Neural cell (in vitro differentiated cells): ENCODE data around the gene SSMEM1. TPM values are rescaled to one million over a fixed set of nuclear protein-coding genes. Genes with fewer than 3 reads are reported as not detected.

Experiments
- H2AFZ ChIP-seq: fragments of 200-600, 300-800 bp; sonication (generic), shearing (Covaris generic); 2 replicates; pipeline ENCODE4 v1.6.0; 2014; ENCODE audit warnings: low read depth, mild to moderate bottlenecking, antibody characterized with exemption, low read length, moderate library complexity
- H3F3A ChIP-seq: fragments of 200-600 bp; shearing (Covaris generic); 2 replicates; pipeline ENCODE4 v1.6.1; 2016; ENCODE audit warnings: mild to moderate bottlenecking, moderate library complexity, mixed read lengths, antibody characterized with exemption, low read length; ENCODE audit not compliant: insufficient read depth, poor library complexity, severe bottlenecking
- H3K27ac ChIP-seq: fragments of 200-600, 300-800 bp; sonication (generic), shearing (Covaris generic); 2 replicates; pipeline ENCODE4 v1.5.1; 2014; ENCODE audit warnings: mild to moderate bottlenecking, low read length, moderate library complexity
- H3K27me3 ChIP-seq: fragments of 300-800, 200-600 bp; sonication (generic), shearing (Covaris generic); 2 replicates; pipeline ENCODE4 v1.6.0; 2014; ENCODE audit warnings: mild to moderate bottlenecking, low read depth, low read length, moderate library complexity; ENCODE audit not compliant: insufficient read depth
- H3K36me3 ChIP-seq: fragments of 300-800, 200-600 bp; sonication (generic), shearing (Covaris generic); 2 replicates; pipeline ENCODE4 v1.5.1; 2014; ENCODE audit warnings: mild to moderate bottlenecking, antibody characterized with exemption, low read length, moderate library complexity; ENCODE audit not compliant: insufficient read depth
- H3K4me2 ChIP-seq: fragments of 300-800, 200-600 bp; sonication (generic), shearing (Covaris generic); 2 replicates; pipeline ENCODE4 v1.6.0; 2014; ENCODE audit warnings: mild to moderate bottlenecking, low read length
- H3K4me3 ChIP-seq: fragments of 300-800, 200-600 bp; sonication (generic), shearing (Covaris generic); 2 replicates; pipeline ENCODE4 v1.5.1; 2014; ENCODE audit warnings: mild to moderate bottlenecking, low read length, moderate library complexity
- H3K79me2 ChIP-seq: fragments of 200-600 bp; shearing (Covaris generic); replicated peaks from 2 replicates; pipeline ENCODE4 v1.6.0; 2014; ENCODE audit warnings: mild to moderate bottlenecking, low read length, moderate library complexity; ENCODE audit not compliant: insufficient read depth
- H3K9ac ChIP-seq: fragments of 300-800, 200-600 bp; sonication (generic), shearing (Covaris generic); 2 replicates; pipeline ENCODE4 v1.6.1; 2016; ENCODE audit warnings: mild to moderate bottlenecking, low read length, mixed read lengths
- H3K9me2 ChIP-seq: fragments of 200-600 bp; shearing (Covaris generic); 2 replicates; pipeline ENCODE4 v1.6.1; 2016; ENCODE audit warnings: mild to moderate bottlenecking, low read length, mixed read lengths; ENCODE audit not compliant: insufficient read depth
- H3K9me3 ChIP-seq: fragments of 200-600, 300-800 bp; sonication (generic), shearing (Covaris generic); 2 replicates; pipeline ENCODE4 v1.6.1; 2016; ENCODE audit warnings: mild to moderate bottlenecking, mixed run types, low read length, moderate library complexity, mixed read lengths
- H4K20me1 ChIP-seq: fragments of 200-600 bp; shearing (Covaris generic); 2 replicates; pipeline ENCODE4 v1.6.1; 2016; ENCODE audit warnings: mild to moderate bottlenecking, mixed run types; ENCODE audit not compliant: insufficient read depth
- EP300 ChIP-seq: fragments of 450-650 bp; conservative IDR thresholded peaks from 2 replicates; pipeline ENCODE4 v1.6.1; 2014; ENCODE audit warnings: antibody characterized with exemption, mild to moderate bottlenecking, moderate library complexity; ENCODE audit not compliant: poor library complexity, severe bottlenecking
- EZH2 ChIP-seq: fragments of 200-600, 300-800 bp; shearing (Covaris generic), sonication (generic); IDR thresholded peaks from 2 replicates; pipeline ENCODE4 v1.6.1; 2014; ENCODE audit warnings: antibody characterized with exemption, low read length, borderline replicate concordance, mild to moderate bottlenecking; ENCODE audit not compliant: insufficient read depth, poor library complexity, severe bottlenecking
- MXI1 ChIP-seq: fragments of 450-650 bp; conservative IDR thresholded peaks from 2 replicates; pipeline ENCODE4 v1.6.1; 2014; ENCODE audit warnings: antibody characterized with exemption, mild to moderate bottlenecking; ENCODE audit not compliant: poor library complexity, severe bottlenecking
- POLR2AphosphoS5 ChIP-seq: IDR thresholded peaks from 2 replicates; pipeline ENCODE4 v1.6.1; 2012
- RAD21 ChIP-seq: fragments of 450-650 bp; conservative IDR thresholded peaks from 2 replicates; pipeline ENCODE4 v1.6.1; 2014; ENCODE audit warnings: antibody characterized with exemption, mild to moderate bottlenecking, moderate library complexity
- SMC3 ChIP-seq: fragments of 450-650 bp; conservative IDR thresholded peaks from 2 replicates; pipeline ENCODE4 v1.6.1; 2014; ENCODE audit warnings: antibody characterized with exemption, mild to moderate bottlenecking, moderate library complexity; ENCODE audit not compliant: poor library complexity
- TAF1 ChIP-seq: IDR thresholded peaks from 2 replicates; pipeline ENCODE4 v1.6.1; 2012; ENCODE audit warnings: low read depth
- polyA plus RNA-seq: library from polyadenylated mRNA; depleted of rRNA; stranded (reverse); fragments of >200 nt; gene quantifications from 2 replicates; pipeline ENCODE4 v1.2.3, GENCODE V29; 2014
- TF ChIP-seq, protein P1 (sequence below): fragments of 450-650 bp; IDR thresholded peaks from 2 replicates; pipeline ENCODE4 v1.5.1; 2014; ENCODE audit warnings: antibody characterized with exemption, mild to moderate bottlenecking, moderate library complexity; ENCODE audit not compliant: poor library complexity, severe bottlenecking
- TF ChIP-seq, protein P2 (sequence below): IDR thresholded peaks from 2 replicates; pipeline ENCODE4 v1.6.1; 2012; ENCODE audit warnings: borderline replicate concordance

SSMEM1 gene
- polyA plus RNA-seq, 1 donor from 2014 or later = not detected

DNA sequence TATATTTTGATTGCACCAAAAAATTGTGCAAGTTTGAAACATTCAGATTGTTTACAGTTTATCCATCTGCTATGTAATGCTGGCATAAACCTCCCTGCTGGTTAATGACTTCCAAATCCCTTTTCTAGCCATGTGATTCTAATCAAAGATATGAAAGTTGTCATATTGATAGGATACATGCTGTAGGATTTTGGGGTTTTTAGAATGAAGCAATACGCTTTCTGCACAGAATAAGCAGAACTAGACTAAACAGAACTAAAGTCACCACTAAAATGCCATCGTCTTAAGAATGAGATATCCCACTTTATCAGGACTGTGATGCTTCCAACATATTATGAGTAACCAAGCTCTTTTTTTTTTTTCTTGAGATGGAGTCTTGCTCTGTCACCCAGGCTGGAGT lies 856 bp downstream of the SSMEM1 start:
- Histone ChIP-seq H3K4me3 (no peak overlapping the region), H3K9me3 (no peaks in the 10 kb centered on the region), H3K4me2 (no peak overlapping the region), H3K36me3 (no peaks in the 10 kb centered on the region), H4K20me1 (no peaks in the 10 kb centered on the region), H2AFZ (no peak overlapping the region), H3F3A (peaks cover 5% of the 10 kb centered on the region), H3K27ac (no peak overlapping the region), H3K79me2 (peaks cover 10% of the 10 kb centered on the region), H3K27me3 (no peaks in the 10 kb centered on the region), H3K9ac (no peak overlapping the region), H3K9me2 (no peaks in the 10 kb centered on the region)
- TF ChIP-seq RAD21 = no peak
- TF ChIP-seq EZH2 = no peak
- TF ChIP-seq SMC3 = no peak
- TF ChIP-seq MXI1 = no peak
- TF ChIP-seq, protein P1, sequence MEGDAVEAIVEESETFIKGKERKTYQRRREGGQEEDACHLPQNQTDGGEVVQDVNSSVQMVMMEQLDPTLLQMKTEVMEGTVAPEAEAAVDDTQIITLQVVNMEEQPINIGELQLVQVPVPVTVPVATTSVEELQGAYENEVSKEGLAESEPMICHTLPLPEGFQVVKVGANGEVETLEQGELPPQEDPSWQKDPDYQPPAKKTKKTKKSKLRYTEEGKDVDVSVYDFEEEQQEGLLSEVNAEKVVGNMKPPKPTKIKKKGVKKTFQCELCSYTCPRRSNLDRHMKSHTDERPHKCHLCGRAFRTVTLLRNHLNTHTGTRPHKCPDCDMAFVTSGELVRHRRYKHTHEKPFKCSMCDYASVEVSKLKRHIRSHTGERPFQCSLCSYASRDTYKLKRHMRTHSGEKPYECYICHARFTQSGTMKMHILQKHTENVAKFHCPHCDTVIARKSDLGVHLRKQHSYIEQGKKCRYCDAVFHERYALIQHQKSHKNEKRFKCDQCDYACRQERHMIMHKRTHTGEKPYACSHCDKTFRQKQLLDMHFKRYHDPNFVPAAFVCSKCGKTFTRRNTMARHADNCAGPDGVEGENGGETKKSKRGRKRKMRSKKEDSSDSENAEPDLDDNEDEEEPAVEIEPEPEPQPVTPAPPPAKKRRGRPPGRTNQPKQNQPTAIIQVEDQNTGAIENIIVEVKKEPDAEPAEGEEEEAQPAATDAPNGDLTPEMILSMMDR = no peak
- no peak for TF ChIP-seq TAF1
- TF ChIP-seq EP300 = no peak
- no peak for TF ChIP-seq POLR2AphosphoS5
- TF ChIP-seq, protein P2, sequence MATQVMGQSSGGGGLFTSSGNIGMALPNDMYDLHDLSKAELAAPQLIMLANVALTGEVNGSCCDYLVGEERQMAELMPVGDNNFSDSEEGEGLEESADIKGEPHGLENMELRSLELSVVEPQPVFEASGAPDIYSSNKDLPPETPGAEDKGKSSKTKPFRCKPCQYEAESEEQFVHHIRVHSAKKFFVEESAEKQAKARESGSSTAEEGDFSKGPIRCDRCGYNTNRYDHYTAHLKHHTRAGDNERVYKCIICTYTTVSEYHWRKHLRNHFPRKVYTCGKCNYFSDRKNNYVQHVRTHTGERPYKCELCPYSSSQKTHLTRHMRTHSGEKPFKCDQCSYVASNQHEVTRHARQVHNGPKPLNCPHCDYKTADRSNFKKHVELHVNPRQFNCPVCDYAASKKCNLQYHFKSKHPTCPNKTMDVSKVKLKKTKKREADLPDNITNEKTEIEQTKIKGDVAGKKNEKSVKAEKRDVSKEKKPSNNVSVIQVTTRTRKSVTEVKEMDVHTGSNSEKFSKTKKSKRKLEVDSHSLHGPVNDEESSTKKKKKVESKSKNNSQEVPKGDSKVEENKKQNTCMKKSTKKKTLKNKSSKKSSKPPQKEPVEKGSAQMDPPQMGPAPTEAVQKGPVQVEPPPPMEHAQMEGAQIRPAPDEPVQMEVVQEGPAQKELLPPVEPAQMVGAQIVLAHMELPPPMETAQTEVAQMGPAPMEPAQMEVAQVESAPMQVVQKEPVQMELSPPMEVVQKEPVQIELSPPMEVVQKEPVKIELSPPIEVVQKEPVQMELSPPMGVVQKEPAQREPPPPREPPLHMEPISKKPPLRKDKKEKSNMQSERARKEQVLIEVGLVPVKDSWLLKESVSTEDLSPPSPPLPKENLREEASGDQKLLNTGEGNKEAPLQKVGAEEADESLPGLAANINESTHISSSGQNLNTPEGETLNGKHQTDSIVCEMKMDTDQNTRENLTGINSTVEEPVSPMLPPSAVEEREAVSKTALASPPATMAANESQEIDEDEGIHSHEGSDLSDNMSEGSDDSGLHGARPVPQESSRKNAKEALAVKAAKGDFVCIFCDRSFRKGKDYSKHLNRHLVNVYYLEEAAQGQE = no peak

DNA sequence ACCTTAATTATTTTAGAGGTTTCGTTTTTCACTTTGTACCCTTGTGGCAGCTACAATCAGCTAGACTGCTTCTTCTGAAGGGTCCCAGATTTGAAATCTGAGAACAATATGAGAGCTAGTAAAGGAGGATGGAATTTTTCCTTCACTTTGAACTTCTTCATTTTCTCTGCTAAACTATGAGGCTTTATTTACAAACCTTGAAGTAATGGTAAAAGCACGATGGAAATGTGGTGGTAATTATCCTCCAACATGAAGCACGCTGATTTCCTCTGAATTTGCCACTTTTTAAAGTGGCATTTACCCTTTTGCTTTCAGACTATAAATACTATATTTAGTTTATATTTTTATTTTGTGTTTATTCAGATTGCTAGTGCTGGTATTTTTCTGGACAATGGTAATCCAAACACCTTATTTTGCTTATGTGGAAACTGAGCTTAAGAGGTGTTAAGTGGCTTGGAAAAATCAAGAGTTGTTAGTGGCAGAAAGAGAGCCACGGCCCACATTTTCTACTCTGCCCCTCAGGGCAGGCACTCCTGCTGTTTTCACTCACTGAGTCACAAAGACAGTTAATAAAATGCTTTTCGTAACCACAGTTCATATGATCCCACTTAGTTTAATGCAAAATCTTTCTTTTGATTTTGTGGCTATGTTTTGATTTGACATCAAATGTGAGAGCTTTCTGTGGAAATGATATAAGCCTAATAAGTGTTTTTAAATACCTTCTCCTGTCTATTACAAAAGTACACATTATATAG lies 2.7 kb downstream of the SSMEM1 start:
- Histone ChIP-seq H2AFZ (no peak overlapping the region), H3K79me2 (peaks cover 5% of the 10 kb centered on the region), H3K9me2 (no peaks in the 10 kb centered on the region), H4K20me1 (no peaks in the 10 kb centered on the region), H3F3A (peaks cover 5% of the 10 kb centered on the region), H3K27me3 (no peaks in the 10 kb centered on the region), H3K9ac (no peak overlapping the region), H3K4me2 (no peak overlapping the region), H3K9me3 (no peaks in the 10 kb centered on the region), H3K4me3 (no peak overlapping the region), H3K36me3 (no peaks in the 10 kb centered on the region), H3K27ac (no peak overlapping the region)
- TF ChIP-seq EZH2 (no peak), TAF1 (no peak), EP300 (no peak)
- TF ChIP-seq, protein P1 = no peak
- TF ChIP-seq, protein P2 = no peak
